Pancreas (tissue), 10 donors: ENCODE results near the gene IFT43. TPM values are rescaled to one million over a fixed set of nuclear protein-coding genes. Genes with fewer than 3 reads are reported as not detected.

Experiments
- ATAC-seq, 4 donors: fragments of 200-7000 bp; cut with Tn5 transposase; one replicate each; pipeline versions ENCODE4 v1.8.0 to v1.9.1; 2020; ENCODE audit warnings: mild to moderate bottlenecking in 4 of 4, moderate library complexity in 4 of 4
- DNase-seq, 6 donors: peaks; one replicate each; pipeline ENCODE4 v3.0.0-alpha.2; 2020
- FAIRE-seq: peaks from 2 replicates; lab custom pipeline; 2012; peaks lifted over from hg19 to GRCh38; lab: Jason Lieb, UNC
- H3K27ac ChIP-seq, 4 donors: fragments of 200-600 bp; sonication (generic); 1 replicate in 3 of 4; 2 replicates in 1 of 4; pipeline versions ENCODE4 v1.5.0 to v1.8.0; 2020
- H3K27me3 ChIP-seq, 4 donors: fragments of 200-600 bp; one replicate each; pipeline ENCODE4 v1.8.0; 2021
- H3K36me3 ChIP-seq, 3 donors: fragments of 200-600 bp; sonication (generic) in 1 of 3; one replicate each; pipeline versions ENCODE4 v1.5.0 to v1.8.0; 2020 to 2021
- H3K4me1 ChIP-seq, 3 donors: fragments of 200-600 bp; one replicate each; pipeline ENCODE4 v1.8.0; 2021
- H3K4me3 ChIP-seq, 4 donors: fragments of 200-600 bp; sonication (generic) in 2 of 4; one replicate each; pipeline versions ENCODE4 v1.5.0 to v1.8.0; 2020 to 2021
- H3K9me3 ChIP-seq, 4 donors: fragments of 200-600 bp; one replicate each; pipeline ENCODE4 v1.8.0; 2021
- WGBS, 2 donors: extraction: QIAGEN DNeasy Blood & Tissue Kit; methylation state at CpG; one replicate each; pipeline ENCODE4 v1.1.7; 2013; 5-methylcytosine and 5-hydroxymethylcytosine counted together
- intact Hi-C, 3 donors: fragments of 100-400 bp; cut with DNase I; formaldehyde crosslinking; loops; one replicate each; pipeline versions ENCODE4 v1.11.1 to v1.14.2; 2022
- polyA plus RNA-seq, 2 donors: library from polyadenylated mRNA; stranded (reverse); fragments of 200-250 nt; gene quantifications; one replicate each; pipeline ENCODE4 v1.2.3, GENCODE V29; 2013
- total RNA-seq, 6 donors: library from RNA; stranded (reverse); fragmentation: NEBNext Ultra II Directional in 4 of 6; extraction: Animal tissue kit (Norgen Biotek cat#: 25700) in 4 of 6; gene quantifications; one replicate each; pipeline versions ENCODE4 v1.2.1 to v1.2.4, GENCODE V29; 2021 to 2023
- TF ChIP-seq, protein P1 (sequence below), 4 donors: fragments of 200-600 bp; sonication (generic) in 3 of 4; IDR thresholded peaks; one replicate each; pipeline versions ENCODE4 v1.5.0 to v1.8.0; 2021; ENCODE audit warnings: antibody characterized with exemption in 4 of 4
- donor health status: healthy with polysubstance abuse.
- donor health status: DM: no; HTN: no; CAD: no; lungs with moderate emphysema.
- donor health status: DM: no; HTN: no; CAD: no.
- donor health status: control.
- donor health status: control.
- donor health status: Bipolar disorder and iron deficiency.
- donor health status: DM: yes; HTN: yes; CAD: no.
- donor health status: DM: no; HTN: no; CAD: no.
- donor health status: DM: no; HTN: no; CAD: no.
- donor health status: DM: yes; HTN: yes; CAD: no.

IFT43 gene
- total and polyA plus RNA-seq, 8 donors = 11.4 to 46.3 (median 16.5) TPM

- H3K4me3 ChIP-seq = no peak overlapping the region
- intact Hi-C loops = no loop called here
- no peak for FAIRE-seq
- WGBS, 2 donors = 94 to 95% methylated on average over 5 of the region's 5 CpGs
- H3K36me3 ChIP-seq = no peaks in the 10 kb centered on the region
- ATAC-seq = no peak
- H3K27ac ChIP-seq = no peak overlapping the region
- no peak for DNase-seq
- no peaks in the 10 kb centered on the region for H3K9me3 ChIP-seq
- H3K27me3 ChIP-seq = no peaks in the 10 kb centered on the region
- TF ChIP-seq, protein P1, sequence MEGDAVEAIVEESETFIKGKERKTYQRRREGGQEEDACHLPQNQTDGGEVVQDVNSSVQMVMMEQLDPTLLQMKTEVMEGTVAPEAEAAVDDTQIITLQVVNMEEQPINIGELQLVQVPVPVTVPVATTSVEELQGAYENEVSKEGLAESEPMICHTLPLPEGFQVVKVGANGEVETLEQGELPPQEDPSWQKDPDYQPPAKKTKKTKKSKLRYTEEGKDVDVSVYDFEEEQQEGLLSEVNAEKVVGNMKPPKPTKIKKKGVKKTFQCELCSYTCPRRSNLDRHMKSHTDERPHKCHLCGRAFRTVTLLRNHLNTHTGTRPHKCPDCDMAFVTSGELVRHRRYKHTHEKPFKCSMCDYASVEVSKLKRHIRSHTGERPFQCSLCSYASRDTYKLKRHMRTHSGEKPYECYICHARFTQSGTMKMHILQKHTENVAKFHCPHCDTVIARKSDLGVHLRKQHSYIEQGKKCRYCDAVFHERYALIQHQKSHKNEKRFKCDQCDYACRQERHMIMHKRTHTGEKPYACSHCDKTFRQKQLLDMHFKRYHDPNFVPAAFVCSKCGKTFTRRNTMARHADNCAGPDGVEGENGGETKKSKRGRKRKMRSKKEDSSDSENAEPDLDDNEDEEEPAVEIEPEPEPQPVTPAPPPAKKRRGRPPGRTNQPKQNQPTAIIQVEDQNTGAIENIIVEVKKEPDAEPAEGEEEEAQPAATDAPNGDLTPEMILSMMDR (IDR thresholded peaks at IDR 0.05) = no peak
- H3K4me1 ChIP-seq = peaks cover 0 to 4% (median 0%) of the 10 kb centered on the region in 3 donors
Observed at GRCh38 chr14:75946785-75947184, 38.8 kb upstream of the IFT43 start.

DNA sequence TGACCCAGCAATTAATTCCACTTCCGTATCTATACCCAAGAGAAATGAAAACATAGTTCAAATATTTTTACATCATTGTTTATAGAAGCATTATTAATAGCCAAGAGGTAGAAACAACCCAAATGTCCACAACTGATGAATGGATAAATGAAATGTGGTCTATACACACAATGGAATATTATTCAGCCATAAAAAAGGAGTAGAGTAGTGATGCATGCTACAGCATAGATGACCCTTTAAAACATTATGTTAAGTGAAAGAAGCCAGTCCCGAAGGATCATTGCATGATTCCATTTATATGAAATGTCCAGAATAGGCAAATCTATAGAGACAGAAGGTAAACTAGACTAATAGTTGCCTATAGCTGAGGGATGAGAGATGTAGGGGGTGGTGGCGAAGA, 33.1 kb upstream of the IFT43 start:
- H3K36me3 ChIP-seq = no peaks in the 10 kb centered on the region
- FAIRE-seq (no peak), DNase-seq (no peak), ATAC-seq (no peak)
- TF ChIP-seq, protein P1 (IDR thresholded peaks at IDR 0.05) = no peak
- no peak overlapping the region for H3K27ac ChIP-seq
- no peaks in the 10 kb centered on the region for H3K9me3 ChIP-seq
- H3K4me1 ChIP-seq = no peaks in the 10 kb centered on the region
- H3K4me3 ChIP-seq = no peak overlapping the region
- intact Hi-C loops = no loop called here
- WGBS, 2 donors = 95 to 98% methylated on average over 3 of the region's 3 CpGs
- H3K27me3 ChIP-seq = no peaks in the 10 kb centered on the region

DNA sequence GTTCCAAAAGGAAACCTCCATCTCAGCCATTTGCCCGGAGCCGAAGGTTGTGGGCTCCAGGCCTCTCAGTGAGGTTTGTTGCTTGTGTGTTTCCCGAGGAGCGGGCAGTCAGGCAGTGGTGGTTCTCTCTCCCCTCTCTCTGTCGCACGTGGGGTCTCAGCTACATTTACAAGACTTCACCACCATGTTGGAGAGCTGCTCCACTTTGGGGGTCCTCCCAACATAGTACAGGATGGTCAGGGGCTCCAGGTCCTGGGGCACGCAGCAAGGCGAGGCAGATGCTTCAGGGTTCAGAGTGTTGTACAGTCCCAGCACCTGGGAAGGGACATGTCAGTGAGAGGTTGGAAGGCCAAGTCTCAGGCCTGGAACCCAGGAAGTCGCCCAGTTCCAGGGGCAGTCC, 26.5 kb upstream of the IFT43 start:
- Histone ChIP-seq H3K27me3 (no peaks in the 10 kb centered on the region), H3K36me3 (peaks cover 0 to 40% (median 11%) of the 10 kb centered on the region in 3 donors), H3K4me1 (no peaks in the 10 kb centered on the region), H3K4me3 (no peak overlapping the region), H3K27ac (no peak overlapping the region), H3K9me3 (no peaks in the 10 kb centered on the region)
- intact Hi-C loops = no loop called here
- no peak for DNase-seq
- WGBS, 2 donors = 94 to 96% methylated on average over 9 of the region's 9 CpGs
- ATAC-seq = no peak
- TF ChIP-seq, protein P1 (IDR thresholded peaks at IDR 0.05) = no peak
- FAIRE-seq = no peak

GRCh38 chr14:75960231-75960630, 25.3 kb upstream of the IFT43 start:
- H3K27me3 ChIP-seq = no peaks in the 10 kb centered on the region
- no peak overlapping the region for H3K4me3 ChIP-seq
- DNase-seq (no peak), ATAC-seq (no peak), FAIRE-seq (no peak)
- TF ChIP-seq, protein P1 (IDR thresholded peaks at IDR 0.05) = no peak
- intact Hi-C loops = no loop called here
- H3K4me1 ChIP-seq = no peaks in the 10 kb centered on the region
- WGBS, 2 donors = 87 to 92% methylated on average over 6 of the region's 6 CpGs
- no peak overlapping the region for H3K27ac ChIP-seq
- peaks cover 0 to 52% (median 12%) of the 10 kb centered on the region in 3 donors for H3K36me3 ChIP-seq
- H3K9me3 ChIP-seq = no peaks in the 10 kb centered on the region

GRCh38 chr14:75961662-75962061, 23.9 kb upstream of the IFT43 start:
- FAIRE-seq (no peak), DNase-seq (no peak), ATAC-seq (no peak)
- H3K27ac ChIP-seq = no peak overlapping the region
- H3K27me3 ChIP-seq = no peaks in the 10 kb centered on the region
- TF ChIP-seq, protein P1 (IDR thresholded peaks at IDR 0.05) = no peak
- H3K36me3 ChIP-seq = peaks cover 0 to 56% (median 12%) of the 10 kb centered on the region in 3 donors
- H3K4me3 ChIP-seq = no peak overlapping the region
- WGBS, 2 donors = 72 to 81% methylated on average over 3 of the region's 3 CpGs
- intact Hi-C loops = no loop called here
- H3K4me1 ChIP-seq = no peaks in the 10 kb centered on the region
- H3K9me3 ChIP-seq = no peaks in the 10 kb centered on the region
